WTC11 (cell line): ENCODE measurements around the gene KCNT1. TPM values are rescaled to one million over a fixed set of nuclear protein-coding genes. Genes with fewer than 3 reads are reported as not detected.

Experiments used
- ATAC-seq: fragments of 200-7000 bp; cut with Tn5 transposase; 2 replicates; pipeline ENCODE4 v1.10.0; 2021; ENCODE audit warnings: mild to moderate bottlenecking, moderate library complexity
- CTCF ChIA-PET: fragments of 300-600 bp; sonication (Branson Sonifier 250); formaldehyde crosslinking; loops from one replicate; lab custom pipeline; 2021; ENCODE audit warnings: antibody characterized with exemption; lab: Charles Lee
- POLR2A ChIA-PET: fragments of 350-600 bp; sonication (Branson Sonifier 250); formaldehyde crosslinking; loops from one replicate; lab custom pipeline; 2021; ENCODE audit warnings: antibody characterized with exemption; lab: Charles Lee
- DNase-seq: peaks from one replicate; pipeline ENCODE4 v3.0.0; 2021; ENCODE audit warnings: low spot score
- H3K27ac Mint-ChIP-seq: 2 replicates; pipeline ENCODE4 v1.8.0; 2021; ENCODE audit warnings: mixed read lengths
- H3K27me3 Mint-ChIP-seq: 2 replicates; pipeline ENCODE4 v1.8.0; 2021; ENCODE audit warnings: low read depth, mild to moderate bottlenecking, moderate library complexity, mixed read lengths
- H3K36me3 Mint-ChIP-seq: 2 replicates; pipeline ENCODE4 v1.8.0; 2021; ENCODE audit warnings: mixed read lengths
- H3K4me1 Mint-ChIP-seq: 2 replicates; pipeline ENCODE4 v1.8.0; 2022; ENCODE audit warnings: mixed read lengths
- H3K4me3 Mint-ChIP-seq: 2 replicates; pipeline ENCODE4 v1.8.0; 2021; ENCODE audit warnings: mild to moderate bottlenecking, moderate library complexity, mixed read lengths
- H3K9me3 Mint-ChIP-seq: 2 replicates; pipeline ENCODE4 v1.8.0; 2021; ENCODE audit warnings: mixed read lengths
- ELF4 ChIP-seq: sonication (generic); formaldehyde crosslinking; IDR thresholded peaks from 2 replicates; pipeline ENCODE4 v1.8.1; 2022; ENCODE audit warnings: low read depth, mild to moderate bottlenecking, moderate library complexity, missing genetic modification reagents
- FOXK1 ChIP-seq: sonication (generic); formaldehyde crosslinking; IDR thresholded peaks from 2 replicates; pipeline ENCODE4 v1.8.0; 2022; ENCODE audit warnings: mild to moderate bottlenecking, moderate library complexity, missing genetic modification reagents
- GTF2I ChIP-seq: fragments of 250-450 bp; sonication (Bioruptor Pico); conservative IDR thresholded peaks from 2 replicates; pipeline ENCODE4 v1.4.0; 2021; ENCODE audit warnings: mild to moderate bottlenecking
- IRF2 ChIP-seq: sonication (generic); formaldehyde crosslinking; IDR thresholded peaks from 2 replicates; pipeline ENCODE4 v1.8.0; 2022; ENCODE audit warnings: low read depth, missing genetic modification reagents, borderline replicate concordance
- JUN ChIP-seq: sonication (generic); formaldehyde crosslinking; IDR thresholded peaks from 2 replicates; pipeline ENCODE4 v1.8.0; 2023; ENCODE audit warnings: mild to moderate bottlenecking, missing genetic modification reagents
- MXD4 ChIP-seq: fragments of 250-450 bp; sonication (Bioruptor Pico); IDR thresholded peaks from 2 replicates; pipeline ENCODE4 v1.8.0; 2021; ENCODE audit warnings: mild to moderate bottlenecking, moderate library complexity, borderline replicate concordance
- MYBL2 ChIP-seq: sonication (generic); formaldehyde crosslinking; IDR thresholded peaks from 2 replicates; pipeline ENCODE4 v1.8.1; 2023; ENCODE audit warnings: mild to moderate bottlenecking, moderate library complexity, missing genetic modification reagents
- PRRX2 ChIP-seq: fragments of 250-450 bp; sonication (Bioruptor Pico); IDR thresholded peaks from 2 replicates; pipeline ENCODE4 v1.8.0; 2021; ENCODE audit warnings: mild to moderate bottlenecking
- RORB ChIP-seq: fragments of 250-450 bp; sonication (Bioruptor Pico); IDR thresholded peaks from 2 replicates; pipeline ENCODE4 v1.9.0; 2021; ENCODE audit warnings: mild to moderate bottlenecking
- SOX15 ChIP-seq: fragments of 250-450 bp; sonication (Bioruptor Pico); IDR thresholded peaks from 2 replicates; pipeline ENCODE4 v1.9.0; 2021; ENCODE audit warnings: mild to moderate bottlenecking
- TEAD1 ChIP-seq: sonication (generic); formaldehyde crosslinking; IDR thresholded peaks from 2 replicates; pipeline ENCODE4 v1.8.0; 2022; ENCODE audit warnings: mild to moderate bottlenecking, missing genetic modification reagents
- ZBTB21 ChIP-seq: sonication (generic); formaldehyde crosslinking; IDR thresholded peaks from 2 replicates; pipeline ENCODE4 v1.8.1; 2023; ENCODE audit warnings: mild to moderate bottlenecking, missing genetic modification reagents, borderline replicate concordance
- ZNF138 ChIP-seq: sonication (generic); formaldehyde crosslinking; conservative IDR thresholded peaks from 2 replicates; pipeline ENCODE4 v1.8.1; 2022; ENCODE audit warnings: mild to moderate bottlenecking, moderate library complexity, missing genetic modification reagents
- ZNF423 ChIP-seq: fragments of 250-450 bp; sonication (Bioruptor Pico); IDR thresholded peaks from 2 replicates; pipeline ENCODE4 v2.1.2; 2022; ENCODE audit warnings: mild to moderate bottlenecking, moderate library complexity
- total RNA-seq: library from RNA; stranded (reverse); gene quantifications from 3 replicates; pipeline ENCODE4 v1.2.3, GENCODE V29; 2021
- TF ChIP-seq, protein P1 (sequence below): sonication (generic); formaldehyde crosslinking; IDR thresholded peaks from 2 replicates; pipeline ENCODE4 v1.8.1; 2022; ENCODE audit warnings: mild to moderate bottlenecking, missing genetic modification reagents, moderate library complexity, borderline replicate concordance
- TF ChIP-seq, protein P2 (sequence below): sonication (generic); formaldehyde crosslinking; IDR thresholded peaks from 2 replicates; pipeline ENCODE4 v1.8.1; 2022; ENCODE audit warnings: low read depth, mild to moderate bottlenecking, moderate library complexity, missing genetic modification reagents, borderline replicate concordance
- TF ChIP-seq, protein P3 (sequence below): sonication (generic); formaldehyde crosslinking; IDR thresholded peaks from 2 replicates; pipeline ENCODE4 v1.8.0; 2022; ENCODE audit warnings: mild to moderate bottlenecking, missing genetic modification reagents
- TF ChIP-seq, protein P4 (sequence below): fragments of 250-450 bp; sonication (Bioruptor Pico); IDR thresholded peaks from 2 replicates; pipeline ENCODE4 v1.9.0; 2021; ENCODE audit warnings: moderate library complexity, mild to moderate bottlenecking, inconsistent platforms, borderline replicate concordance
- TF ChIP-seq, protein P5 (sequence below): sonication (generic); formaldehyde crosslinking; IDR thresholded peaks from 2 replicates; pipeline ENCODE4 v1.8.1; 2023; ENCODE audit warnings: mild to moderate bottlenecking, missing genetic modification reagents
- TF ChIP-seq, protein P6 (sequence below): sonication (generic); formaldehyde crosslinking; IDR thresholded peaks from 2 replicates; pipeline ENCODE4 v1.8.1; 2023; ENCODE audit warnings: mild to moderate bottlenecking, moderate library complexity, missing genetic modification reagents
- TF ChIP-seq, protein P7 (sequence below): sonication (generic); formaldehyde crosslinking; IDR thresholded peaks from 2 replicates; pipeline ENCODE4 v1.8.1; 2022; ENCODE audit warnings: low read depth, missing genetic modification reagents, borderline replicate concordance
- TF ChIP-seq, protein P8 (sequence below): sonication (generic); formaldehyde crosslinking; IDR thresholded peaks from 2 replicates; pipeline ENCODE4 v1.8.1; 2023; ENCODE audit warnings: mild to moderate bottlenecking, missing genetic modification reagents, moderate library complexity

The KCNT1 gene
- total RNA-seq, 1 experiment from 2014 or later: 0.13 TPM

DNA sequence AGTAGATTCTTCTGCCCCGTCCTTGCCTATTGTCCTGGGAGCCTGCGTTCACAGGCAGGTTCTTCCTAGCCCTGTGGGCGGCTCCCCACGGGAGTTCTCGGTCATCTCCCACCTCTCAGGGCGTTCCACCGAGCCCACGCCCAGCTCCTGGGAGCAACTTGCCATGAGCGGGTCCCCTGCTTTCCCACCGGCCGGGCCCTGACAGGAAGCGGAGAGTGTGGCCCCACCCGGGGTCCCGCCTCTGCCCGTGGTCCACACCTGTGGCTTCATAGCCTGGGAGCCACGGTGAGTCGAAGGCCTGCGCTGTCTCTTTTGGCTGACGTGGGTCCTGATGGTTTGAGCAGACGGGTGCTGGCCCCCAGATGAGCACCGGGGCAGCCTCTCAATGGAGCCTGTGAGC lies 43.2 kb downstream of the KCNT1 start:
- no peak for ATAC-seq
- H3K9me3 Mint-ChIP-seq: no peaks in the 10 kb centered on the region
- no peaks in the 10 kb centered on the region for H3K27me3 Mint-ChIP-seq
- H3K27ac Mint-ChIP-seq: no peak overlapping the region
- no peaks in the 10 kb centered on the region for H3K36me3 Mint-ChIP-seq
- no peaks in the 10 kb centered on the region for H3K4me1 Mint-ChIP-seq
- no peak overlapping the region for H3K4me3 Mint-ChIP-seq
- TF ChIP-seq JUN: no peak
- TF ChIP-seq, protein P1, sequence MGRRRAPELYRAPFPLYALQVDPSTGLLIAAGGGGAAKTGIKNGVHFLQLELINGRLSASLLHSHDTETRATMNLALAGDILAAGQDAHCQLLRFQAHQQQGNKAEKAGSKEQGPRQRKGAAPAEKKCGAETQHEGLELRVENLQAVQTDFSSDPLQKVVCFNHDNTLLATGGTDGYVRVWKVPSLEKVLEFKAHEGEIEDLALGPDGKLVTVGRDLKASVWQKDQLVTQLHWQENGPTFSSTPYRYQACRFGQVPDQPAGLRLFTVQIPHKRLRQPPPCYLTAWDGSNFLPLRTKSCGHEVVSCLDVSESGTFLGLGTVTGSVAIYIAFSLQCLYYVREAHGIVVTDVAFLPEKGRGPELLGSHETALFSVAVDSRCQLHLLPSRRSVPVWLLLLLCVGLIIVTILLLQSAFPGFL (CRISPR knock-in tag): no peak
- TF ChIP-seq SOX15 (CRISPR knock-in tag): no peak
- no peak for TF ChIP-seq ELF4
- TF ChIP-seq TEAD1 (CRISPR knock-in tag): no peak
- TF ChIP-seq RORB: no peak
- TF ChIP-seq ZBTB21 (CRISPR knock-in tag): no peak
- no peak for TF ChIP-seq FOXK1 (CRISPR knock-in tag)
- TF ChIP-seq, protein P2, sequence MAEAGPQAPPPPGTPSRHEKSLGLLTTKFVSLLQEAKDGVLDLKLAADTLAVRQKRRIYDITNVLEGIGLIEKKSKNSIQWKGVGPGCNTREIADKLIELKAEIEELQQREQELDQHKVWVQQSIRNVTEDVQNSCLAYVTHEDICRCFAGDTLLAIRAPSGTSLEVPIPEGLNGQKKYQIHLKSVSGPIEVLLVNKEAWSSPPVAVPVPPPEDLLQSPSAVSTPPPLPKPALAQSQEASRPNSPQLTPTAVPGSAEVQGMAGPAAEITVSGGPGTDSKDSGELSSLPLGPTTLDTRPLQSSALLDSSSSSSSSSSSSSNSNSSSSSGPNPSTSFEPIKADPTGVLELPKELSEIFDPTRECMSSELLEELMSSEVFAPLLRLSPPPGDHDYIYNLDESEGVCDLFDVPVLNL (CRISPR knock-in tag): no peak
- no peak for TF ChIP-seq ZNF138 (CRISPR knock-in tag)
- TF ChIP-seq, protein P3, sequence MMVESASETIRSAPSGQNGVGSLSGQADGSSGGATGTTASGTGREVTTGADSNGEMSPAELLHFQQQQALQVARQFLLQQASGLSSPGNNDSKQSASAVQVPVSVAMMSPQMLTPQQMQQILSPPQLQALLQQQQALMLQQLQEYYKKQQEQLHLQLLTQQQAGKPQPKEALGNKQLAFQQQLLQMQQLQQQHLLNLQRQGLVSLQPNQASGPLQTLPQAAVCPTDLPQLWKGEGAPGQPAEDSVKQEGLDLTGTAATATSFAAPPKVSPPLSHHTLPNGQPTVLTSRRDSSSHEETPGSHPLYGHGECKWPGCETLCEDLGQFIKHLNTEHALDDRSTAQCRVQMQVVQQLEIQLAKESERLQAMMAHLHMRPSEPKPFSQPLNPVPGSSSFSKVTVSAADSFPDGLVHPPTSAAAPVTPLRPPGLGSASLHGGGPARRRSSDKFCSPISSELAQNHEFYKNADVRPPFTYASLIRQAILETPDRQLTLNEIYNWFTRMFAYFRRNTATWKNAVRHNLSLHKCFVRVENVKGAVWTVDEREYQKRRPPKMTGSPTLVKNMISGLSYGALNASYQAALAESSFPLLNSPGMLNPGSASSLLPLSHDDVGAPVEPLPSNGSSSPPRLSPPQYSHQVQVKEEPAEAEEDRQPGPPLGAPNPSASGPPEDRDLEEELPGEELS (CRISPR knock-in tag): no peak
- TF ChIP-seq MYBL2: no peak
- TF ChIP-seq, protein P4, sequence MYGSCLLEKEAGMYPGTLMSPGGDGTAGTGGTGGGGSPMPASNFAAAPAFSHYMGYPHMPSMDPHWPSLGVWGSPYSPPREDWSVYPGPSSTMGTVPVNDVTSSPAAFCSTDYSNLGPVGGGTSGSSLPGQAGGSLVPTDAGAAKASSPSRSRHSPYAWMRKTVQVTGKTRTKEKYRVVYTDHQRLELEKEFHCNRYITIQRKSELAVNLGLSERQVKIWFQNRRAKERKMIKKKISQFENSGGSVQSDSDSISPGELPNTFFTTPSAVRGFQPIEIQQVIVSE (CRISPR knock-in tag): no peak
- TF ChIP-seq ZNF423 (CRISPR knock-in tag): no peak
- TF ChIP-seq, protein P5, sequence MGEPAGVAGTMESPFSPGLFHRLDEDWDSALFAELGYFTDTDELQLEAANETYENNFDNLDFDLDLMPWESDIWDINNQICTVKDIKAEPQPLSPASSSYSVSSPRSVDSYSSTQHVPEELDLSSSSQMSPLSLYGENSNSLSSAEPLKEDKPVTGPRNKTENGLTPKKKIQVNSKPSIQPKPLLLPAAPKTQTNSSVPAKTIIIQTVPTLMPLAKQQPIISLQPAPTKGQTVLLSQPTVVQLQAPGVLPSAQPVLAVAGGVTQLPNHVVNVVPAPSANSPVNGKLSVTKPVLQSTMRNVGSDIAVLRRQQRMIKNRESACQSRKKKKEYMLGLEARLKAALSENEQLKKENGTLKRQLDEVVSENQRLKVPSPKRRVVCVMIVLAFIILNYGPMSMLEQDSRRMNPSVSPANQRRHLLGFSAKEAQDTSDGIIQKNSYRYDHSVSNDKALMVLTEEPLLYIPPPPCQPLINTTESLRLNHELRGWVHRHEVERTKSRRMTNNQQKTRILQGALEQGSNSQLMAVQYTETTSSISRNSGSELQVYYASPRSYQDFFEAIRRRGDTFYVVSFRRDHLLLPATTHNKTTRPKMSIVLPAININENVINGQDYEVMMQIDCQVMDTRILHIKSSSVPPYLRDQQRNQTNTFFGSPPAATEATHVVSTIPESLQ (CRISPR knock-in tag): no peak
- no peak for TF ChIP-seq IRF2 (CRISPR knock-in tag)
- ChIA-PET POLR2A (no interaction called here), CTCF (interaction anchor here (2.1 kb wide), 1 partner anchor 52 kb away, joined by 8 read pairs; no protein-coding TSS in a partner anchor)
- no peak for DNase-seq

DNA sequence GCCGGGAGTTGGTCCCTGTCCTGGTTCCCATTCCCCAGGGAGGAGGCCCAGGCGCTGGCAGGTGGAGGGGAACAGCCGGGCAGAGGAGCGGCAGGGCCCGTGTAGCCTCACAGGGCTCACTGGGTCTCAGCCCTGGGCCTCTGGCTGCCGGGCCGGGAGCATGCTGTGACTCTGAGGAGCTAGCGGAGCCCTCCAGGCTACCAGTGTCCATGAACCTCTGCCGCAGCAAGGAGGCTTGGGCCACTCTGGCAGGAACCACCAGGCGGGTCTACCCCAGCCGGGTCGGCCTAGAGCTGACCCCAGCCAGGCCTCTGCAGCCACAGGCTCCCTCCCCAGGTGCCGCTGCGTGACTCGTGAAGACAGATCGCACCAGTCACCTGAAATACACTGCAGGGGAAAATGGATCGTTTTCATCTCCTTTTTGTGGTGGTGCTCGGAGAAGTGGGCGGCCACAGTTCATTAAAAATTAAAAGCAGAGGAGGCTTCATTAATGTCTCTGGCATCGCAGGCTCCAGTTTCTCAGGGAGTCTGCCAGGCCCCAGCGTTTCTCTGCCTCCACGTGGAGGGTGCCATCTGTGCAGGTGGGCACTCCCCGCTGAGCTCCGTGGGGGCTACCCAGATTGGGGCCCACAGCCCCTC lies 43.8 kb downstream of the KCNT1 start:
- Mint-ChIP-seq H3K4me3 (no peak overlapping the region), H3K27ac (no peak overlapping the region), H3K27me3 (no peaks in the 10 kb centered on the region), H3K9me3 (no peaks in the 10 kb centered on the region), H3K4me1 (no peaks in the 10 kb centered on the region), H3K36me3 (no peaks in the 10 kb centered on the region)
- POLR2A ChIA-PET: no interaction called here
- DNase-seq: no peak
- ATAC-seq: no peak
- CTCF ChIA-PET: interaction anchor here (2.1 kb wide), 1 partner anchor 52 kb away, joined by 8 read pairs; no protein-coding TSS in a partner anchor
- TF ChIP-seq, protein P6, sequence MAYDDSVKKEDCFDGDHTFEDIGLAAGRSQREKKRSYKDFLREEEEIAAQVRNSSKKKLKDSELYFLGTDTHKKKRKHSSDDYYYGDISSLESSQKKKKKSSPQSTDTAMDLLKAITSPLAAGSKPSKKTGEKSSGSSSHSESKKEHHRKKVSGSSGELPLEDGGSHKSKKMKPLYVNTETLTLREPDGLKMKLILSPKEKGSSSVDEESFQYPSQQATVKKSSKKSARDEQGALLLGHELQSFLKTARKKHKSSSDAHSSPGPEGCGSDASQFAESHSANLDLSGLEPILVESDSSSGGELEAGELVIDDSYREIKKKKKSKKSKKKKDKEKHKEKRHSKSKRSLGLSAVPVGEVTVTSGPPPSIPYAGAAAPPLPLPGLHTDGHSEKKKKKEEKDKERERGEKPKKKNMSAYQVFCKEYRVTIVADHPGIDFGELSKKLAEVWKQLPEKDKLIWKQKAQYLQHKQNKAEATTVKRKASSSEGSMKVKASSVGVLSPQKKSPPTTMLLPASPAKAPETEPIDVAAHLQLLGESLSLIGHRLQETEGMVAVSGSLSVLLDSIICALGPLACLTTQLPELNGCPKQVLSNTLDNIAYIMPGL: no peak
- no peak for TF ChIP-seq ZNF138 (CRISPR knock-in tag)
- TF ChIP-seq, protein P7, sequence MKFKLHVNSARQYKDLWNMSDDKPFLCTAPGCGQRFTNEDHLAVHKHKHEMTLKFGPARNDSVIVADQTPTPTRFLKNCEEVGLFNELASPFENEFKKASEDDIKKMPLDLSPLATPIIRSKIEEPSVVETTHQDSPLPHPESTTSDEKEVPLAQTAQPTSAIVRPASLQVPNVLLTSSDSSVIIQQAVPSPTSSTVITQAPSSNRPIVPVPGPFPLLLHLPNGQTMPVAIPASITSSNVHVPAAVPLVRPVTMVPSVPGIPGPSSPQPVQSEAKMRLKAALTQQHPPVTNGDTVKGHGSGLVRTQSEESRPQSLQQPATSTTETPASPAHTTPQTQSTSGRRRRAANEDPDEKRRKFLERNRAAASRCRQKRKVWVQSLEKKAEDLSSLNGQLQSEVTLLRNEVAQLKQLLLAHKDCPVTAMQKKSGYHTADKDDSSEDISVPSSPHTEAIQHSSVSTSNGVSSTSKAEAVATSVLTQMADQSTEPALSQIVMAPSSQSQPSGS: no peak
- TF ChIP-seq, protein P8, sequence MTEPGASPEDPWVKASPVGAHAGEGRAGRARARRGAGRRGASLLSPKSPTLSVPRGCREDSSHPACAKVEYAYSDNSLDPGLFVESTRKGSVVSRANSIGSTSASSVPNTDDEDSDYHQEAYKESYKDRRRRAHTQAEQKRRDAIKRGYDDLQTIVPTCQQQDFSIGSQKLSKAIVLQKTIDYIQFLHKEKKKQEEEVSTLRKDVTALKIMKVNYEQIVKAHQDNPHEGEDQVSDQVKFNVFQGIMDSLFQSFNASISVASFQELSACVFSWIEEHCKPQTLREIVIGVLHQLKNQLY (CRISPR knock-in tag): no peak
- TF ChIP-seq PRRX2: no peak
- no peak for TF ChIP-seq JUN
- TF ChIP-seq MXD4 (CRISPR knock-in tag): no peak
- no peak for TF ChIP-seq GTF2I
